HepG2 (cell line): ENCODE data around the gene FAM117A. TPM values are rescaled to one million over a fixed set of nuclear protein-coding genes. Genes with fewer than 3 reads are reported as not detected.

Experiments
- HMGXB4 ChIP-seq, 2 experiments: sonication (generic) in 1 of 2; formaldehyde crosslinking in 1 of 2; IDR thresholded peaks; 2 replicates each; pipeline versions ENCODE4 v1.4.0 to v1.6.1; 2018 to 2020; ENCODE audit warnings: missing genetic modification reagents in 2 of 2, borderline replicate concordance in 1 of 2, low read depth in 1 of 2, mild to moderate bottlenecking in 1 of 2, missing biosample characterization in 1 of 2
- IRF2 ChIP-seq: IDR thresholded peaks from 2 replicates; pipeline ENCODE4 v1.6.1; 2018; ENCODE audit warnings: missing genetic modification reagents, missing compliant biosample characterization
- MAF1 ChIP-seq: sonication (generic); formaldehyde crosslinking; IDR thresholded peaks from 2 replicates; pipeline ENCODE4 v1.5.0; 2020; ENCODE audit warnings: missing genetic modification reagents, borderline replicate concordance
- MYNN ChIP-seq: sonication (generic); formaldehyde crosslinking; IDR thresholded peaks from 2 replicates; pipeline ENCODE4 v1.4.0; 2020; ENCODE audit warnings: mild to moderate bottlenecking, low read depth, missing genetic modification reagents
- NFE2L1 ChIP-seq: sonication (generic); formaldehyde crosslinking; IDR thresholded peaks from 2 replicates; pipeline ENCODE4 v1.4.0; 2020; ENCODE audit warnings: missing genetic modification reagents, mild to moderate bottlenecking, borderline replicate concordance
- NR0B2 ChIP-seq: sonication (generic); formaldehyde crosslinking; IDR thresholded peaks from 2 replicates; pipeline ENCODE4 v1.4.0; 2020; ENCODE audit warnings: mild to moderate bottlenecking, missing genetic modification reagents
- NR1H2 ChIP-seq: sonication (generic); formaldehyde crosslinking; IDR thresholded peaks from 2 replicates; pipeline ENCODE4 v1.8.1; 2022; ENCODE audit warnings: low read depth, missing genetic modification reagents, borderline replicate concordance
- POGZ ChIP-seq: sonication (generic); formaldehyde crosslinking; IDR thresholded peaks from 2 replicates; pipeline ENCODE4 v1.4.0; 2020; ENCODE audit warnings: mild to moderate bottlenecking, missing genetic modification reagents
- PRMT3 ChIP-seq: sonication (generic); formaldehyde crosslinking; IDR thresholded peaks from 2 replicates; pipeline ENCODE4 v1.8.1; 2022; ENCODE audit warnings: low read depth, mild to moderate bottlenecking, moderate library complexity, missing genetic modification reagents, borderline replicate concordance
- REL ChIP-seq: sonication (generic); formaldehyde crosslinking; conservative IDR thresholded peaks from 2 replicates; pipeline ENCODE4 v1.8.0; 2022; ENCODE audit warnings: mild to moderate bottlenecking, missing genetic modification reagents, moderate library complexity
- SIX1 ChIP-seq: sonication (generic); formaldehyde crosslinking; IDR thresholded peaks from 2 replicates; pipeline ENCODE4 v1.4.0; 2020; ENCODE audit warnings: missing genetic modification reagents, borderline replicate concordance
- ZBTB49 ChIP-seq: sonication (generic); formaldehyde crosslinking; IDR thresholded peaks from 2 replicates; pipeline ENCODE4 v1.4.0; 2020; ENCODE audit warnings: missing genetic modification reagents, borderline replicate concordance
- ZFP37 ChIP-seq: sonication (generic); formaldehyde crosslinking; IDR thresholded peaks from 2 replicates; pipeline ENCODE4 v1.4.0; 2020; ENCODE audit warnings: missing genetic modification reagents, borderline replicate concordance
- ZNF180 ChIP-seq: sonication (generic); formaldehyde crosslinking; IDR thresholded peaks from 2 replicates; pipeline ENCODE4 v1.4.0; 2020; ENCODE audit warnings: low read depth, missing genetic modification reagents, borderline replicate concordance
- ZNF414 ChIP-seq: sonication (generic); formaldehyde crosslinking; IDR thresholded peaks from 2 replicates; pipeline ENCODE4 v1.5.0; 2020; ENCODE audit warnings: missing genetic modification reagents
- ZNF770 ChIP-seq: sonication (generic); formaldehyde crosslinking; IDR thresholded peaks from 2 replicates; pipeline ENCODE4 v1.5.0; 2020; ENCODE audit warnings: mild to moderate bottlenecking, missing genetic modification reagents
- ZNF780A ChIP-seq: sonication (generic); formaldehyde crosslinking; IDR thresholded peaks from 2 replicates; pipeline ENCODE4 v1.8.0; 2022; ENCODE audit warnings: mild to moderate bottlenecking, missing genetic modification reagents, moderate library complexity
- ZNF784 ChIP-seq: sonication (generic); formaldehyde crosslinking; IDR thresholded peaks from 2 replicates; pipeline ENCODE4 v1.5.1; 2020; ENCODE audit warnings: missing genetic modification reagents, mild to moderate bottlenecking, borderline replicate concordance
- ZNF839 ChIP-seq: sonication (generic); formaldehyde crosslinking; IDR thresholded peaks from 2 replicates; pipeline ENCODE4 v1.4.0; 2020; ENCODE audit warnings: missing genetic modification reagents, mild to moderate bottlenecking, borderline replicate concordance
- polyA plus RNA-seq, 8 experiments: library from polyadenylated mRNA; depleted of rRNA in 3 of 8; stranded (reverse) in 7 of 8; unstranded in 1 of 8; fragments of >200 nt; fragmentation: Illumina TruSeq in 4 of 8; extraction: Trizol in 4 of 8; gene quantifications; 2 replicates each; pipeline versions ENCODE4 v1.2.1 to v1.2.3, GENCODE V29; 2011 to 2016; ENCODE audit warnings: low read depth in 4 of 8, missing spikeins in 1 of 8, mixed read lengths in 1 of 8; ENCODE audit not compliant: insufficient read depth in 1 of 8
- total RNA-seq, 5 experiments: library from RNA; depleted of rRNA; stranded (reverse); fragments of >200 nt; fragmentation: Illumina TruSeq; extraction: Trizol; gene quantifications; 2 replicates each; pipeline ENCODE4 v1.2.3, GENCODE V29; 2016; ENCODE audit warnings: low read depth in 1 of 5

The FAM117A gene
- total and polyA plus RNA-seq, 2 of the 13 experiments (the other 11 are each of a cell fraction or from before 2014, with no cell fraction given) = 12.1 to 19.8 TPM

GRCh38 chr17:49677134-49677932, 86.6 kb downstream of the FAM117A start (continued):
- TF ChIP-seq NR0B2 (CRISPR knock-in tag) = no peak
- no peak for TF ChIP-seq REL (CRISPR knock-in tag)
- no peak for TF ChIP-seq MAF1 (CRISPR knock-in tag)
- no peak for TF ChIP-seq PRMT3
- TF ChIP-seq ZNF780A (CRISPR knock-in tag) = 0 out of 2 replicates have a peak, but pooled peaks have one; percentile 9
- no peak for TF ChIP-seq POGZ (CRISPR knock-in tag)
- no peak for TF ChIP-seq IRF2 (CRISPR knock-in tag)
- TF ChIP-seq NFE2L1 (CRISPR knock-in tag) = no peak
- peak in 1 of 2 experiments; percentile 56; a peak in 2 of 4 replicates for TF ChIP-seq HMGXB4 (CRISPR knock-in tag; IDR thresholded peaks at IDR 0.05; ENCODE audit: borderline replicate concordance in 1 of 2, low read depth in 1 of 2)
- TF ChIP-seq MYNN (CRISPR knock-in tag) = no peak
- no peak for TF ChIP-seq ZNF770 (CRISPR knock-in tag)
- no peak for TF ChIP-seq ZBTB49 (CRISPR knock-in tag)
- no peak for TF ChIP-seq ZNF180 (CRISPR knock-in tag)
- TF ChIP-seq ZFP37 (CRISPR knock-in tag) = no peak; the same call in 1 of the 2 replicates
- TF ChIP-seq ZNF784 (CRISPR knock-in tag) = no peak
- TF ChIP-seq ZNF414 = no peak
- TF ChIP-seq ZNF839 (CRISPR knock-in tag) = no peak
- TF ChIP-seq NR1H2 = no peak
- no peak for TF ChIP-seq SIX1
